Endothelial cell of umbilical vein (primary cell): ENCODE results near the gene NECTIN2. TPM values are rescaled to one million over a fixed set of nuclear protein-coding genes. Genes with fewer than 3 reads are reported as not detected.
A peak's percentile ranks its signal among the peaks of the same experiment; 100 is the strongest.
"Not testable (repeated sequence)": the region's sequence is repeated elsewhere in the genome, so short reads cannot be mapped to it uniquely, and the experiment has no call there.

Experiments
- BruUV-seq: library from RNA; stranded (reverse); fragments of 400-500 nt; replicated peaks from 2 replicates; lab custom pipeline; 2021; lab: Mats Ljungman, UMichigan
- CTCF ChIA-PET: fragments of 300-600, 350-600 bp; sonication (Branson Sonifier 250); formaldehyde crosslinking; loops from one replicate; lab custom pipeline; 2021; ENCODE audit warnings: antibody characterized with exemption, inconsistent platforms; lab: Charles Lee
- POLR2A ChIA-PET: fragments of 300-600, 350-600 bp; sonication (Branson Sonifier 250); formaldehyde crosslinking; loops from one replicate; lab custom pipeline; 2021; ENCODE audit warnings: antibody characterized with exemption, inconsistent platforms; lab: Charles Lee
- DNase-seq: peaks from one replicate; pipeline ENCODE4 v3.0.0-alpha.2; 2011; ENCODE audit warnings: low read depth, low spot score
- FAIRE-seq: peaks from 2 replicates; lab custom pipeline; 2011; peaks lifted over from hg19 to GRCh38; lab: Jason Lieb, UNC
- H2AFZ ChIP-seq: 2 replicates; pipeline ENCODE4 v1.6.0; 2012; ENCODE audit warnings: low read depth, low read length, control low read depth, inconsistent platforms
- H3K27ac ChIP-seq: 2 replicates; pipeline ENCODE4 v1.5.1; 2011; ENCODE audit warnings: low read depth, mild to moderate bottlenecking, control low read depth, low read length, moderate library complexity; ENCODE audit not compliant: insufficient read depth
- H3K27me3 ChIP-seq, 2 experiments: 2 replicates each; pipeline versions ENCODE4 v1.6.0 to v1.6.1; 2011; ENCODE audit warnings: low read length in 2 of 2, mixed read lengths in 1 of 2; ENCODE audit not compliant: control insufficient read depth in 2 of 2, insufficient read depth in 2 of 2
- H3K36me3 ChIP-seq, 2 experiments: 2 replicates in 1 of 2; 3 replicates in 1 of 2; pipeline ENCODE4 v1.5.1; 2011; ENCODE audit warnings: low read length in 2 of 2, mild to moderate bottlenecking in 1 of 2, moderate library complexity in 1 of 2; ENCODE audit not compliant: control insufficient read depth in 2 of 2, insufficient read depth in 2 of 2; ENCODE audit errors: extremely low read depth in 1 of 2
- H3K4me1 ChIP-seq: 3 replicates; pipeline ENCODE4 v1.5.1; 2011; ENCODE audit warnings: mild to moderate bottlenecking, low read length; ENCODE audit not compliant: control insufficient read depth, insufficient read depth; ENCODE audit errors: extremely low read depth
- H3K4me2 ChIP-seq: 2 replicates; pipeline ENCODE4 v1.6.1; 2011; ENCODE audit warnings: low read length, control low read depth, mixed read lengths; ENCODE audit not compliant: insufficient read depth
- H3K4me3 ChIP-seq, 3 experiments: fragments of 200-600 bp in 1 of 3; sonication (generic), shearing (Covaris generic) in 1 of 3; replicated peaks in 1 of 3; 2 replicates each; pipeline ENCODE4 v1.5.1; 2011 to 2016; ENCODE audit warnings: control low read depth in 3 of 3, low read length in 3 of 3, mild to moderate bottlenecking in 2 of 3, inconsistent platforms in 1 of 3, low read depth in 1 of 3, moderate library complexity in 1 of 3; ENCODE audit not compliant: insufficient read depth in 1 of 3
- H3K79me2 ChIP-seq: 2 replicates; pipeline ENCODE4 v1.6.0; 2012; ENCODE audit warnings: low read length, inconsistent platforms; ENCODE audit not compliant: control insufficient read depth, insufficient read depth
- H3K9ac ChIP-seq: replicated peaks from 2 replicates; pipeline ENCODE3; 2011; ENCODE audit warnings: low read length, control low read depth; ENCODE audit not compliant: insufficient read depth; ENCODE audit errors: extremely low read depth
- H3K9me1 ChIP-seq: replicated peaks from 3 replicates; pipeline ENCODE4 v1.6.0; 2011; ENCODE audit warnings: mild to moderate bottlenecking, low read length; ENCODE audit not compliant: control insufficient read depth, insufficient read depth; ENCODE audit errors: extremely low read depth
- H3K9me3 ChIP-seq: replicated peaks from 2 replicates; pipeline ENCODE4 v1.5.1; 2012; ENCODE audit warnings: low read length, inconsistent platforms; ENCODE audit not compliant: control insufficient read depth, insufficient read depth
- H4K20me1 ChIP-seq: replicated peaks from 2 replicates; pipeline ENCODE3; 2011; ENCODE audit warnings: mild to moderate bottlenecking, low read length; ENCODE audit not compliant: control insufficient read depth, insufficient read depth; ENCODE audit errors: extremely low read depth
- EZH2 ChIP-seq: IDR thresholded peaks from 2 replicates; pipeline ENCODE4 v1.6.1; 2012; ENCODE audit warnings: borderline replicate concordance, low read depth, mild to moderate bottlenecking, moderate library complexity, low read length, inconsistent platforms; ENCODE audit not compliant: severe bottlenecking
- FOS ChIP-seq: IDR thresholded peaks from 2 replicates; pipeline ENCODE4 v1.6.1; 2011; ENCODE audit warnings: mild to moderate bottlenecking, low read length, moderate library complexity, borderline replicate concordance; ENCODE audit not compliant: insufficient read depth
- GATA2 ChIP-seq: IDR thresholded peaks from 2 replicates; pipeline ENCODE4 v1.7.0; 2011; ENCODE audit warnings: low read depth, mild to moderate bottlenecking, moderate library complexity, mixed read lengths, low read length; ENCODE audit not compliant: insufficient read length, insufficient read depth
- JUN ChIP-seq: IDR thresholded peaks from 2 replicates; pipeline ENCODE4 v1.6.1; 2011; ENCODE audit warnings: borderline replicate concordance, low read depth; ENCODE audit not compliant: insufficient read length, insufficient read depth
- MYC ChIP-seq: IDR thresholded peaks from one replicate; pipeline ENCODE4 v1.6.1; 2011; ENCODE audit warnings: mild to moderate bottlenecking, low read depth, low read length
- POLR2A ChIP-seq: IDR thresholded peaks from 2 replicates; pipeline ENCODE4 v1.6.1; 2012; ENCODE audit warnings: low read depth, mild to moderate bottlenecking, control low read depth, low read length
- POLR2AphosphoS5 ChIP-seq: IDR thresholded peaks from 2 replicates; pipeline ENCODE4 v1.6.1; 2012; ENCODE audit warnings: low read depth, mild to moderate bottlenecking, control low read depth, low read length, moderate library complexity; ENCODE audit not compliant: insufficient read depth
- dilution Hi-C: fragments of 300-500 bp; cut with MboI; formaldehyde crosslinking; loops from one replicate; pipeline ENCODE4 v1.15.0; 2019; ENCODE audit warnings: low sequenced_read_pairs; ENCODE audit not compliant: extremely low pct_ligation_motif_present
- intact Hi-C: fragments of 100-400 bp; cut with micrococcal nuclease; formaldehyde crosslinking; loops from one replicate; pipeline ENCODE4 v1.10.0; 2022
- polyA plus RNA-seq, 4 experiments: library from polyadenylated mRNA; depleted of rRNA in 3 of 4; stranded (reverse) in 3 of 4; unstranded in 1 of 4; fragments of >200 nt; gene quantifications; 2 replicates each; pipeline versions ENCODE4 v1.2.1 to v1.2.3, GENCODE V29; 2011 to 2012; ENCODE audit warnings: missing spikeins in 1 of 4
- total RNA-seq: library from RNA; stranded (reverse); gene quantifications from 2 replicates; pipeline ENCODE4 v1.2.3, GENCODE V29; 2021
- TF ChIP-seq, protein P1 (sequence below): IDR thresholded peaks from 2 replicates; pipeline ENCODE4 v1.6.1; 2011; ENCODE audit not compliant: insufficient read depth, insufficient read length
- TF ChIP-seq, protein P2 (sequence below), 2 donors: IDR thresholded peaks; 1 replicate in 1 of 2; 2 replicates in 1 of 2; pipeline ENCODE4 v1.5.1; 2011; ENCODE audit warnings: low read length in 2 of 2, mild to moderate bottlenecking in 2 of 2, moderate library complexity in 2 of 2, control low read depth in 1 of 2, inconsistent platforms in 1 of 2, low read depth in 1 of 2; ENCODE audit not compliant: insufficient read depth in 1 of 2; ENCODE audit errors: extremely low read depth in 1 of 2

NECTIN2 gene
- total and polyA plus RNA-seq, 2 donors (not counting 3 experiments of a cell fraction or from before 2014, with no cell fraction given) = 211 to 238 TPM

DNA sequence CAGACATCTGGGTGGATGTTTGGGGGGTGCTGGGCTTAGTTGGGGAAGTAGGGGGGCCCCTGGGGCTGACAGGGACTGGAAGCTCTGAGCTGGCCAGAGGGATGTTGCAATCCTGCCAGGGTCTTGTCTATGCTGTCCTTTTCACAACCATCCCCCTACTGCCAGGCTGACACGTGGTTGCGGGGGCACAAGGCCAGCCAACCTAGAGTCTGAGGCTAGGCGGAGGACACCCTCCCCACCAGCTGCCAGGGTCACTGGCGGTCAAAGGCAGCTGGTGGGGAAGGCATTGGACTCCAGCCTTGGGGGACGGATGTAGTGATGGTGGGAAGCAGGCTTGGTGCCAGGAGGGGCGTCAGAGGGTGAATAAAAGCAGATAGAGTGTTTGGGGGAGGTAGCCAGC lies 66.8 kb downstream of the NECTIN2 start:
- BruUV-seq = no TSS peak
- H3K4me2 ChIP-seq = no peak overlapping the region
- H3K36me3 ChIP-seq = no peaks in the 10 kb centered on the region
- POLR2A ChIA-PET = no interaction called here
- H3K9me1 ChIP-seq = no peaks in the 10 kb centered on the region
- H3K27ac ChIP-seq = no peak overlapping the region
- no peaks in the 10 kb centered on the region for H3K9me3 ChIP-seq
- CTCF ChIA-PET = interaction anchor here (2.0 kb wide), 1 partner anchor 9 kb away, joined by 7 read pairs; no protein-coding TSS in a partner anchor
- no peaks in the 10 kb centered on the region for H3K27me3 ChIP-seq
- no peak overlapping the region for H2AFZ ChIP-seq
- FAIRE-seq = no peak
- no peak overlapping the region for H3K9ac ChIP-seq
- intact Hi-C loops = no loop called here
- dilution Hi-C loops = no loop called here
- H3K4me3 ChIP-seq = no peak overlapping the region
- H3K79me2 ChIP-seq = no peaks in the 10 kb centered on the region
- H3K4me1 ChIP-seq = peaks cover 10% of the 10 kb centered on the region
- no peak for TF ChIP-seq POLR2AphosphoS5
- no peak for TF ChIP-seq EZH2
- TF ChIP-seq GATA2 = no peak
- TF ChIP-seq FOS = no peak
- TF ChIP-seq, protein P1, sequence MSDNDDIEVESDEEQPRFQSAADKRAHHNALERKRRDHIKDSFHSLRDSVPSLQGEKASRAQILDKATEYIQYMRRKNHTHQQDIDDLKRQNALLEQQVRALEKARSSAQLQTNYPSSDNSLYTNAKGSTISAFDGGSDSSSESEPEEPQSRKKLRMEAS = no peak
- TF ChIP-seq POLR2A = no peak
- TF ChIP-seq MYC = no peak
- TF ChIP-seq JUN = no peak
- TF ChIP-seq, protein P2, sequence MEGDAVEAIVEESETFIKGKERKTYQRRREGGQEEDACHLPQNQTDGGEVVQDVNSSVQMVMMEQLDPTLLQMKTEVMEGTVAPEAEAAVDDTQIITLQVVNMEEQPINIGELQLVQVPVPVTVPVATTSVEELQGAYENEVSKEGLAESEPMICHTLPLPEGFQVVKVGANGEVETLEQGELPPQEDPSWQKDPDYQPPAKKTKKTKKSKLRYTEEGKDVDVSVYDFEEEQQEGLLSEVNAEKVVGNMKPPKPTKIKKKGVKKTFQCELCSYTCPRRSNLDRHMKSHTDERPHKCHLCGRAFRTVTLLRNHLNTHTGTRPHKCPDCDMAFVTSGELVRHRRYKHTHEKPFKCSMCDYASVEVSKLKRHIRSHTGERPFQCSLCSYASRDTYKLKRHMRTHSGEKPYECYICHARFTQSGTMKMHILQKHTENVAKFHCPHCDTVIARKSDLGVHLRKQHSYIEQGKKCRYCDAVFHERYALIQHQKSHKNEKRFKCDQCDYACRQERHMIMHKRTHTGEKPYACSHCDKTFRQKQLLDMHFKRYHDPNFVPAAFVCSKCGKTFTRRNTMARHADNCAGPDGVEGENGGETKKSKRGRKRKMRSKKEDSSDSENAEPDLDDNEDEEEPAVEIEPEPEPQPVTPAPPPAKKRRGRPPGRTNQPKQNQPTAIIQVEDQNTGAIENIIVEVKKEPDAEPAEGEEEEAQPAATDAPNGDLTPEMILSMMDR (IDR thresholded peaks at IDR 0.05; ENCODE audit: extremely low read depth in 1 of 2, insufficient read depth in 1 of 2, low read depth in 1 of 2, low read length in 2 of 2) = no peak
- H4K20me1 ChIP-seq = no peaks in the 10 kb centered on the region
- DNase-seq = no peak

DNA sequence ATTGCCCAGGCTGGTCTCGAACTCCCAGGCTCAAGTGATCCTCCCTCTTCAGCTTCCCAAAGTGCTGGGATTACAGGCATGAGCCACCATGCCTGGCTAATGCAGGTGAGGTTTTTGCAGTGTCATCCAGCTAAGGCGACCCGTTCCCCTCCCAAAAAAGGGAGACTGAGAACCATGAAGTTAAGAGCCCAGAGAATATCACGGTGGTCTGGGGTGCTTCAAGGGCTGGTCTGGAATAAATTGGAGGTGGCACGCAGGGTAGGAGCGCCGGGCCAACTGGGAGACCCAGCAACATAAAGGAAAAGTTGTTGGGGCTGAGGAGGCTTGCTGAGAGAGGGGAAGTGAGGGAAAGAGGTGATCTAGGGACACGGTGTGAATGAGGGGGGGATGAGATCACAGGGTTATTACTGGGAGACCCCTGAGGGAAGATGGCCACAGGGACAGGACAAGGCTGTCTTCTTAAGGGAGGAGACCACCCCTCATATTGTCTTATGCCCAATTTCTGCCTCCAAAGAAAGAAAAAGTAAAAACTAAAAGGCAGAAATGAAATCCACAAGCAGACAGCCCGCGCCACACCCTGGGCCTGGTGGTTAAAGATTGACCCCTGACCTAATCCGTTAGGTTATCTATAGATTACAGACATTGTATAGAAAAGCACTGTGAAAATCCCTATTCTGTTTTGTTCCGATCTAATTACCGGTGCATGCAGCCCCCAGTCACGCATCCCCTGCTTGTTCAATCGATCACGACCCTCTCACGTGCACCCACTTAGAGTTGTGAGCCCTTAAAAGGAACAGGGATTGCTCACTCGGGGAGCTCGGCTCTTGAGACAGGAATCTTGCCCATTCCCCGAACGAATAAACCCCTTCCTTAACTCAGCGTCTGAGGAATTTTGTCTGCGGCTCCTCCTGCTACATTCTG lies 67.7 kb downstream of the NECTIN2 start:
- DNase-seq, H3K4me2 ChIP-seq, POLR2A ChIA-PET, H3K79me2 ChIP-seq, H4K20me1 ChIP-seq, H3K4me1 ChIP-seq, H3K27me3 ChIP-seq, FAIRE-seq, H3K4me3 ChIP-seq, H3K36me3 ChIP-seq, H3K9ac ChIP-seq, H3K9me3 ChIP-seq, dilution Hi-C loops, H3K27ac ChIP-seq, H3K9me1 ChIP-seq, intact Hi-C loops: not testable (repeated sequence)
- CTCF ChIA-PET = interaction anchor here (1.5 to 2.0 kb wide), 2 partner anchors 8 to 10 kb away, joined by 7 to 11 read pairs; partner anchors contain the start of gene APOE
- TSS peak; percentile 14 for BruUV-seq
- peak overlapping the region; percentile 46 for H2AFZ ChIP-seq
